Fibroblast of lung (primary cell): ENCODE results near the gene PEF1.

Experiments used
- EZH2 ChIP-seq: IDR thresholded peaks from 2 replicates; pipeline ENCODE4 v1.5.1; 2012; ENCODE audit warnings: low read length, control low read depth, mild to moderate bottlenecking; ENCODE audit errors: missing control alignments
- TF ChIP-seq, protein P1 (sequence below), 2 donors: IDR thresholded peaks in 1 of 2; conservative IDR thresholded peaks in 1 of 2; 1 replicate in 1 of 2; 2 replicates in 1 of 2; pipeline ENCODE4 v1.5.1; 2011 to 2012; ENCODE audit warnings: low read length in 2 of 2, control low read depth in 1 of 2, inconsistent platforms in 1 of 2, low read depth in 1 of 2, mild to moderate bottlenecking in 1 of 2

DNA sequence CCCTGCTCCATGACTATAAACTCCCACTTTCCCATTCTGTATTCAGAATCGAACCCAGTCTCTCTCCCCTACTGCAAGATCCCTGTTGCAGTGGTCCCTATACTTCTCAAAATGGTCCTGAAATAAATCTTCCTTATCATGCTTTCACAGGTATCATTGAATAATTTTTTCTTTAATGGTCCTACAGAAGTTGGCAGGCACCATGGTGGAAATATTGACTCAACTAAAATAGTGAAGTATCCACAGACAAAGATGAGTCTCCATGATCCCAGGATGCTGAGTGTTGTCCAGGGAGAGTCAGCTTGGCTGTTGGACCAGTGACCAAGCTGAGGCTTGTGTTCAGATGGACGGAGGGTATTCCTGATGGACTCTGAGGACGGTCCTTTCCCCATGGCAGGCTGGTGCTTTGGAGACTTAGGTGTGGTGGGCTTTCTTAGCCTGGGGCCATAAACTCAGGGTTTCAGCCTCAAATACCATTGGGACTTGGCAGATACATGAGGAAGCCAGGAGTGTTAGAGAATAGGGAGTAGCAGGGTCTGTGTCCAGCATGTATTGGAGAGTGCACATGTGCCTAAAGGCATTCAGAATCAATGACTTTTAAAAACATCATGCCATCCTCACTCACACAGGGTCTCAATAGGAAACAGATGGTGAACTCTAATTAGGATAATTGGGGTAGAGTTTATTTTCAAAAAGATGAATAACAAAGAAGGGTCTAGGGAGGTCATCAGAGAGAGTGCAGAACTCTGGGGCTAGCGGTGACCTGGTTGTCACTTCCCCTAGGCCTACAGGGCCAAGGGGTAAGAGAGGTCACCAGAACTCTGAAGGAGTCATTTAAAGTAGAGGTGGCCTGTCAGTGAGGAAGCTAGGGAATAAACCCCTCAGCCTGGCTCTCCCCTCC, 48.6 kb downstream of the PEF1 start:
- TF ChIP-seq, protein P1, sequence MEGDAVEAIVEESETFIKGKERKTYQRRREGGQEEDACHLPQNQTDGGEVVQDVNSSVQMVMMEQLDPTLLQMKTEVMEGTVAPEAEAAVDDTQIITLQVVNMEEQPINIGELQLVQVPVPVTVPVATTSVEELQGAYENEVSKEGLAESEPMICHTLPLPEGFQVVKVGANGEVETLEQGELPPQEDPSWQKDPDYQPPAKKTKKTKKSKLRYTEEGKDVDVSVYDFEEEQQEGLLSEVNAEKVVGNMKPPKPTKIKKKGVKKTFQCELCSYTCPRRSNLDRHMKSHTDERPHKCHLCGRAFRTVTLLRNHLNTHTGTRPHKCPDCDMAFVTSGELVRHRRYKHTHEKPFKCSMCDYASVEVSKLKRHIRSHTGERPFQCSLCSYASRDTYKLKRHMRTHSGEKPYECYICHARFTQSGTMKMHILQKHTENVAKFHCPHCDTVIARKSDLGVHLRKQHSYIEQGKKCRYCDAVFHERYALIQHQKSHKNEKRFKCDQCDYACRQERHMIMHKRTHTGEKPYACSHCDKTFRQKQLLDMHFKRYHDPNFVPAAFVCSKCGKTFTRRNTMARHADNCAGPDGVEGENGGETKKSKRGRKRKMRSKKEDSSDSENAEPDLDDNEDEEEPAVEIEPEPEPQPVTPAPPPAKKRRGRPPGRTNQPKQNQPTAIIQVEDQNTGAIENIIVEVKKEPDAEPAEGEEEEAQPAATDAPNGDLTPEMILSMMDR (conservative IDR thresholded peaks at IDR 0.05 in 1 of 2, IDR thresholded peaks at IDR 0.05 in 1 of 2; ENCODE audit: low read depth in 1 of 2, low read length in 2 of 2) = no peak
- no peak for TF ChIP-seq EZH2
